ENCODE measurements around the gene GGCT. TPM values are rescaled to one million over a fixed set of nuclear protein-coding genes. Genes with fewer than 3 reads are reported as not detected.

GGCT gene
- total RNA-seq, 1 donor from 2014 or later, result 160 TPM

- Histone ChIP-seq H3K4me1 (no peaks in the 10 kb centered on the region), H3K9me3 (ENCODE audit: low read depth) (no peaks in the 10 kb centered on the region), H2AFZ (replicated peaks) (no peak overlapping the region), H3K9ac (no peak overlapping the region), H3F3A (ENCODE audit: low read depth) (no peaks in the 10 kb centered on the region), H4K20me1 (ENCODE audit: low read depth) (no peaks in the 10 kb centered on the region), H3K27ac (no peak overlapping the region), H3K27me3 (no peaks in the 10 kb centered on the region), H3K79me2 (ENCODE audit: low read depth) (no peaks in the 10 kb centered on the region), H3K4me3 (no peak overlapping the region), H3K36me3 (no peaks in the 10 kb centered on the region), H3K4me2 (no peak overlapping the region)
- DNase-seq (ENCODE audit: low spot score), result no peak
- H3K9me3 Mint-ChIP-seq, result no peaks in the 10 kb centered on the region
- TF ChIP-seq EZH2phosphoT487 (IDR thresholded peaks at IDR 0.05) (no peak), EZH2 (IDR thresholded peaks at IDR 0.05) (no peak)
- TF ChIP-seq, protein P1, sequence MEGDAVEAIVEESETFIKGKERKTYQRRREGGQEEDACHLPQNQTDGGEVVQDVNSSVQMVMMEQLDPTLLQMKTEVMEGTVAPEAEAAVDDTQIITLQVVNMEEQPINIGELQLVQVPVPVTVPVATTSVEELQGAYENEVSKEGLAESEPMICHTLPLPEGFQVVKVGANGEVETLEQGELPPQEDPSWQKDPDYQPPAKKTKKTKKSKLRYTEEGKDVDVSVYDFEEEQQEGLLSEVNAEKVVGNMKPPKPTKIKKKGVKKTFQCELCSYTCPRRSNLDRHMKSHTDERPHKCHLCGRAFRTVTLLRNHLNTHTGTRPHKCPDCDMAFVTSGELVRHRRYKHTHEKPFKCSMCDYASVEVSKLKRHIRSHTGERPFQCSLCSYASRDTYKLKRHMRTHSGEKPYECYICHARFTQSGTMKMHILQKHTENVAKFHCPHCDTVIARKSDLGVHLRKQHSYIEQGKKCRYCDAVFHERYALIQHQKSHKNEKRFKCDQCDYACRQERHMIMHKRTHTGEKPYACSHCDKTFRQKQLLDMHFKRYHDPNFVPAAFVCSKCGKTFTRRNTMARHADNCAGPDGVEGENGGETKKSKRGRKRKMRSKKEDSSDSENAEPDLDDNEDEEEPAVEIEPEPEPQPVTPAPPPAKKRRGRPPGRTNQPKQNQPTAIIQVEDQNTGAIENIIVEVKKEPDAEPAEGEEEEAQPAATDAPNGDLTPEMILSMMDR (IDR thresholded peaks at IDR 0.05), result no peak
- peaks cover 2% of the 10 kb centered on the region for H3K27me3 Mint-ChIP-seq (ENCODE audit: insufficient read depth, low read depth)
- H3K4me1 Mint-ChIP-seq, result peaks cover 2% of the 10 kb centered on the region
- H3K27ac Mint-ChIP-seq, result no peak overlapping the region
- H3K36me3 Mint-ChIP-seq, result no peaks in the 10 kb centered on the region
- H3K4me3 Mint-ChIP-seq, result no peak overlapping the region
Observed at GRCh38 chr7:30524545-30524944, 19.9 kb upstream of the GGCT start.

DNA sequence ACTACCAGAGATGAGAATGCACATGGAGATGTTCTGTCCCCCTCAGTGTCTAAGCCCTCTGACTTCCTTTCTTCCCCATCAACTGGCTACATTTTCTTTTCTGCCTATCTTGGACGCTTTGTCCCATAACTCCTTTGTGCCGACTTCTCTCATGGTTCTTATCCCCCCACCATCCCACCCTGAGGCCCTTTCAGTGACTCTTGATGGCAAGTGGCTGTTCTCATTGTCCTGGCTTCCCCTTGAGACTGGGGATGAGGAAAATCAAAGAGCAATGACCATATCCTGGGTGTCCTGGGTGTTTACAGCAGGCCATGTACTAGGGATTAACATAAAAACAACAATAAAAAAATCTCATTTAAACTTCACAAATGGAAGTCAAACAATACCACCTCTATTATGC is 18.8 kb upstream of the GGCT start:
- Histone ChIP-seq H3K79me2 (ENCODE audit: low read depth) (no peaks in the 10 kb centered on the region), H4K20me1 (ENCODE audit: low read depth) (no peaks in the 10 kb centered on the region), H3K4me2 (no peak overlapping the region), H3K9ac (no peak overlapping the region), H3K4me3 (no peak overlapping the region), H2AFZ (replicated peaks) (no peak overlapping the region), H3K9me3 (ENCODE audit: low read depth) (no peaks in the 10 kb centered on the region), H3K36me3 (no peaks in the 10 kb centered on the region), H3K4me1 (no peaks in the 10 kb centered on the region), H3K27me3 (no peaks in the 10 kb centered on the region), H3K27ac (no peak overlapping the region), H3F3A (ENCODE audit: low read depth) (no peaks in the 10 kb centered on the region)
- peaks cover 2% of the 10 kb centered on the region for H3K27me3 Mint-ChIP-seq (ENCODE audit: insufficient read depth, low read depth)
- no peaks in the 10 kb centered on the region for H3K9me3 Mint-ChIP-seq
- peak overlapping the region; percentile 48 for H3K27ac Mint-ChIP-seq
- no peaks in the 10 kb centered on the region for H3K36me3 Mint-ChIP-seq
- no peak overlapping the region for H3K4me3 Mint-ChIP-seq
- no peak for DNase-seq (ENCODE audit: low spot score)
- TF ChIP-seq EZH2phosphoT487 (IDR thresholded peaks at IDR 0.05) (no peak), EZH2 (IDR thresholded peaks at IDR 0.05) (no peak)
- TF ChIP-seq, protein P1 (IDR thresholded peaks at IDR 0.05), result no peak
- peaks cover 2% of the 10 kb centered on the region for H3K4me1 Mint-ChIP-seq

DNA sequence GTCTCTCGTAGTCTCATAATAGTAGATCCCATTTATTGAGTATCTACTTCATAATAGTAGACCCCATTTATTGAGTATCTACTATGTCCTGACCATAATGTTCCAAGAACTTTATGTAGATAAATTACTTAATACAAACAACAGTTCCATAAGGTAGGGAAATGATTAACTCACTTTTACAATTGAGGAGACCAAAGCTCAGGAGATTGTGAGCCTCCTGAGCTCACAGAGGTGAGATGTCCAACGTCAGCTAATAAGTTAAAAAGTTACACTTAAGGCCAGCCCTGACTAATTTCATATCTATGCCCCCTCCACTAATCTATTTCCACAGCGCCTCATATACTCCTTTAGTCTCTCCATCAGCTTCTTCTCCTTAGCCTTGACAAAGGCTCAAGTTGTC is 17.5 kb upstream of the GGCT start:
- no peaks in the 10 kb centered on the region for H4K20me1 ChIP-seq (ENCODE audit: low read depth)
- H3K9ac ChIP-seq, result no peak overlapping the region
- no peak overlapping the region for H3K27ac Mint-ChIP-seq
- no peaks in the 10 kb centered on the region for H3K36me3 ChIP-seq
- H3K79me2 ChIP-seq (ENCODE audit: low read depth), result no peaks in the 10 kb centered on the region
- H3K4me1 ChIP-seq, result no peaks in the 10 kb centered on the region
- no peaks in the 10 kb centered on the region for H3K36me3 Mint-ChIP-seq
- TF ChIP-seq EZH2 (IDR thresholded peaks at IDR 0.05) (no peak), EZH2phosphoT487 (IDR thresholded peaks at IDR 0.05) (no peak)
- TF ChIP-seq, protein P1 (IDR thresholded peaks at IDR 0.05), result no peak
- peaks cover 4% of the 10 kb centered on the region for H3K27me3 Mint-ChIP-seq (ENCODE audit: insufficient read depth, low read depth)
- H3K4me1 Mint-ChIP-seq, result peaks cover 2% of the 10 kb centered on the region
- H3K4me3 ChIP-seq, result no peak overlapping the region
- no peaks in the 10 kb centered on the region for H3K9me3 ChIP-seq (ENCODE audit: low read depth)
- H2AFZ ChIP-seq (replicated peaks), result no peak overlapping the region
- H3K9me3 Mint-ChIP-seq, result no peaks in the 10 kb centered on the region
- DNase-seq (ENCODE audit: low spot score), result no peak
- H3K27ac ChIP-seq, result no peak overlapping the region
- H3K4me3 Mint-ChIP-seq, result no peak overlapping the region
- no peak overlapping the region for H3K4me2 ChIP-seq
- H3K27me3 ChIP-seq, result no peaks in the 10 kb centered on the region
- H3F3A ChIP-seq (ENCODE audit: low read depth), result no peaks in the 10 kb centered on the region

All from neural progenitor cell (in vitro differentiated cells).